Memory B cell (primary cell): ENCODE results near the gene HDAC6.

Source experiments
- ATAC-seq: fragments of 150-1000 bp; cut with Tn5 transposase; 2 replicates; pipeline ENCODE4 v1.10.0; 2021; ENCODE audit warnings: low read depth, mild to moderate bottlenecking, moderate library complexity
- DNase-seq, 2 donors: peaks; one replicate each; pipeline ENCODE4 v3.0.0; 2022; ENCODE audit warnings: low spot score in 2 of 2
- H3K27ac Mint-ChIP-seq: one replicate; pipeline ENCODE4 v1.8.0; 2022; ENCODE audit warnings: mild to moderate bottlenecking, moderate library complexity, mixed read lengths
- H3K27me3 Mint-ChIP-seq: one replicate; pipeline ENCODE4 v1.8.0; 2022; ENCODE audit warnings: mixed read lengths
- H3K36me3 Mint-ChIP-seq: one replicate; pipeline ENCODE4 v1.8.0; 2022; ENCODE audit warnings: mild to moderate bottlenecking, mixed read lengths
- H3K4me1 Mint-ChIP-seq: one replicate; pipeline ENCODE4 v1.8.0; 2022; ENCODE audit warnings: mixed read lengths
- H3K4me3 Mint-ChIP-seq: one replicate; pipeline ENCODE4 v1.8.0; 2022; ENCODE audit warnings: mild to moderate bottlenecking, moderate library complexity, mixed read lengths
- H3K9me3 Mint-ChIP-seq: one replicate; pipeline ENCODE4 v1.8.0; 2022; ENCODE audit warnings: mixed read lengths

HDAC6 gene

GRCh38 chrX:48801280-48802088, at the start of gene HDAC6:
HDAC6 (plus strand) TSS chrX:48802067; CDS start chrX:48802693, 626 bp downstream.
- ATAC-seq (peak; percentile 77), DNase-seq (peak; percentile 78 to 89)
- no peaks in the 10 kb centered on the region for H3K9me3 Mint-ChIP-seq
- no peaks in the 10 kb centered on the region for H3K27me3 Mint-ChIP-seq
- H3K27ac Mint-ChIP-seq, result peak within 1 kb of the TSS; percentile 97
- H3K4me1 Mint-ChIP-seq, result peaks cover 10% of the 10 kb centered on the region
- H3K4me3 Mint-ChIP-seq, result peak within 1 kb of the TSS; percentile 96
- peaks cover 12% of the 10 kb centered on the region for H3K36me3 Mint-ChIP-seq

GRCh38 chrX:48752498-48752897, 49.4 kb upstream of the HDAC6 start:
- H3K36me3 Mint-ChIP-seq, result no peaks in the 10 kb centered on the region
- no peak overlapping the region for H3K27ac Mint-ChIP-seq
- no peaks in the 10 kb centered on the region for H3K4me1 Mint-ChIP-seq

GRCh38 chrX:48753708-48754228, 48.1 kb upstream of the HDAC6 start:
- Mint-ChIP-seq H3K27me3 (peaks cover 3% of the 10 kb centered on the region), H3K4me3 (no peak overlapping the region), H3K4me1 (no peaks in the 10 kb centered on the region), H3K9me3 (no peaks in the 10 kb centered on the region), H3K27ac (no peak overlapping the region), H3K36me3 (no peaks in the 10 kb centered on the region)
- ATAC-seq (no peak), DNase-seq (no peak)

More at GRCh38 chrX:48752498-48752897, 49.4 kb upstream of the HDAC6 start:
- DNase-seq, result no peak
- Mint-ChIP-seq H3K27me3 (peaks cover 3% of the 10 kb centered on the region), H3K4me3 (no peak overlapping the region), H3K9me3 (no peaks in the 10 kb centered on the region)
- ATAC-seq, result no peak

- DNase-seq (no peak), ATAC-seq (no peak)
- Mint-ChIP-seq H3K27me3 (peaks cover 3% of the 10 kb centered on the region), H3K9me3 (no peaks in the 10 kb centered on the region), H3K4me3 (no peak overlapping the region), H3K27ac (no peak overlapping the region), H3K36me3 (no peaks in the 10 kb centered on the region), H3K4me1 (no peaks in the 10 kb centered on the region)
These were observed 47.6 kb upstream of the HDAC6 start for GRCh38 chrX:48754238-48754637.

- DNase-seq (no peak), ATAC-seq (no peak)
- Mint-ChIP-seq H3K4me3 (no peak within 1 kb of the TSS), H3K27ac (no peak within 1 kb of the TSS), H3K27me3 (peaks cover 10% of the 10 kb centered on the region), H3K4me1 (peaks cover 4% of the 10 kb centered on the region), H3K36me3 (no peaks in the 10 kb centered on the region), H3K9me3 (no peaks in the 10 kb centered on the region)
These were observed 40.0 kb upstream of the HDAC6 start, which contains the start of gene GLOD5 for GRCh38 chrX:48761674-48762471. GLOD5 (plus strand) TSS chrX:48761747; CDS start chrX:48761791, 44 bp downstream.

GRCh38 chrX:48769230-48769629, 32.6 kb upstream of the HDAC6 start:
- no peaks in the 10 kb centered on the region for H3K9me3 Mint-ChIP-seq
- no peak for DNase-seq
- H3K27ac Mint-ChIP-seq, result no peak overlapping the region
- ATAC-seq, result no peak
- H3K4me3 Mint-ChIP-seq, result no peak overlapping the region
- no peaks in the 10 kb centered on the region for H3K27me3 Mint-ChIP-seq
- no peaks in the 10 kb centered on the region for H3K36me3 Mint-ChIP-seq
- H3K4me1 Mint-ChIP-seq, result no peaks in the 10 kb centered on the region

GRCh38 chrX:48770296-48770695, 31.6 kb upstream of the HDAC6 start:
- Mint-ChIP-seq H3K36me3 (no peaks in the 10 kb centered on the region), H3K4me3 (no peak overlapping the region), H3K9me3 (no peaks in the 10 kb centered on the region), H3K27ac (no peak overlapping the region), H3K4me1 (no peaks in the 10 kb centered on the region), H3K27me3 (peaks cover 4% of the 10 kb centered on the region)
- no peak for DNase-seq
- no peak for ATAC-seq

GRCh38 chrX:48772602-48773001, 29.3 kb upstream of the HDAC6 start:
- Mint-ChIP-seq H3K27me3 (peaks cover 10% of the 10 kb centered on the region), H3K9me3 (no peaks in the 10 kb centered on the region), H3K4me3 (no peak overlapping the region), H3K36me3 (no peaks in the 10 kb centered on the region), H3K4me1 (no peaks in the 10 kb centered on the region), H3K27ac (no peak overlapping the region)
- ATAC-seq, result no peak
- no peak for DNase-seq

- DNase-seq, result no peak
- Mint-ChIP-seq H3K27ac (no peak overlapping the region), H3K4me3 (no peak overlapping the region), H3K9me3 (no peaks in the 10 kb centered on the region), H3K27me3 (peaks cover 10% of the 10 kb centered on the region), H3K4me1 (no peaks in the 10 kb centered on the region), H3K36me3 (no peaks in the 10 kb centered on the region)
- no peak for ATAC-seq
These were observed 24.9 kb upstream of the HDAC6 start for GRCh38 chrX:48776818-48777439.

GRCh38 chrX:48779399-48779798, 22.5 kb upstream of the HDAC6 start:
- Mint-ChIP-seq H3K9me3 (no peaks in the 10 kb centered on the region), H3K36me3 (no peaks in the 10 kb centered on the region), H3K27me3 (peaks cover 10% of the 10 kb centered on the region), H3K27ac (no peak overlapping the region), H3K4me1 (no peaks in the 10 kb centered on the region), H3K4me3 (no peak overlapping the region)
- DNase-seq, result no peak
- no peak for ATAC-seq

- DNase-seq (no peak), ATAC-seq (no peak)
- no peak overlapping the region for H3K4me3 Mint-ChIP-seq
- peaks cover 12% of the 10 kb centered on the region for H3K27me3 Mint-ChIP-seq
- no peaks in the 10 kb centered on the region for H3K36me3 Mint-ChIP-seq
- no peaks in the 10 kb centered on the region for H3K9me3 Mint-ChIP-seq
- H3K27ac Mint-ChIP-seq, result no peak overlapping the region
- no peaks in the 10 kb centered on the region for H3K4me1 Mint-ChIP-seq
These were observed 20.2 kb upstream of the HDAC6 start for GRCh38 chrX:48781705-48782104.

- H3K4me3 Mint-ChIP-seq, result no peak overlapping the region
- ATAC-seq (no peak), DNase-seq (no peak)
- no peaks in the 10 kb centered on the region for H3K36me3 Mint-ChIP-seq
- H3K27me3 Mint-ChIP-seq, result peaks cover 14% of the 10 kb centered on the region
- H3K4me1 Mint-ChIP-seq, result no peaks in the 10 kb centered on the region
- H3K9me3 Mint-ChIP-seq, result no peaks in the 10 kb centered on the region
- H3K27ac Mint-ChIP-seq, result no peak overlapping the region
These were observed 19.7 kb upstream of the HDAC6 start for GRCh38 chrX:48782216-48782615.

- Mint-ChIP-seq H3K36me3 (no peaks in the 10 kb centered on the region), H3K27me3 (peaks cover 16% of the 10 kb centered on the region), H3K27ac (no peak overlapping the region), H3K9me3 (no peaks in the 10 kb centered on the region), H3K4me3 (no peak overlapping the region), H3K4me1 (no peaks in the 10 kb centered on the region)
- DNase-seq (no peak), ATAC-seq (no peak)
These were observed 19.1 kb upstream of the HDAC6 start for GRCh38 chrX:48782795-48783194.

GRCh38 chrX:48784726-48785125, 17.1 kb upstream of the HDAC6 start:
- peaks cover 3% of the 10 kb centered on the region for H3K4me1 Mint-ChIP-seq
- H3K9me3 Mint-ChIP-seq, result no peaks in the 10 kb centered on the region
- ATAC-seq (no peak), DNase-seq (no peak)
- no peak overlapping the region for H3K27ac Mint-ChIP-seq
- no peaks in the 10 kb centered on the region for H3K36me3 Mint-ChIP-seq
- no peak overlapping the region for H3K4me3 Mint-ChIP-seq
- peaks cover 22% of the 10 kb centered on the region for H3K27me3 Mint-ChIP-seq
